ENCODE measurements around the gene NOC3L. TPM values are rescaled to one million over a fixed set of nuclear protein-coding genes. Genes with fewer than 3 reads are reported as not detected.

Gene NOC3L
- polyA plus RNA-seq, 1 of the 3 experiments (the other 2 are of a cell fraction) = 9.0 TPM

GRCh38 chr10:94307046-94307615, 55.6 kb downstream of the NOC3L start:
- H3K79me2 ChIP-seq (ENCODE audit: insufficient read depth) = no peaks in the 10 kb centered on the region
- POLR2A ChIA-PET = no interaction called here
- no peak overlapping the region for H3K4me2 ChIP-seq

More at GRCh38 chr10:94307046-94307615, 55.6 kb downstream of the NOC3L start:
- Histone ChIP-seq H4K20me1 (ENCODE audit: insufficient read depth) (no peaks in the 10 kb centered on the region), H3K9me3 (no peaks in the 10 kb centered on the region), H3K4me3 (ENCODE audit: low read depth in 2 of 2, low read length in 1 of 2) (no peak overlapping the region), H3K27ac (ENCODE audit: low read depth in 2 of 2, low read length in 1 of 2) (no peak overlapping the region), H2AFZ (ENCODE audit: low read depth) (no peak overlapping the region), H3K9me2 (no peaks in the 10 kb centered on the region), H3K27me3 (ENCODE audit: insufficient read depth) (no peaks in the 10 kb centered on the region), H3K4me1 (ENCODE audit: control insufficient read depth in 1 of 2, insufficient read depth in 2 of 2, low read depth in 1 of 2, low read length in 1 of 2) (no peaks in the 10 kb centered on the region), H3K36me3 (replicated peaks in 1 of 2; ENCODE audit: control insufficient read depth in 1 of 2, insufficient read depth in 2 of 2, low read length in 1 of 2) (no peaks in the 10 kb centered on the region), H3F3A (replicated peaks; ENCODE audit: insufficient read depth) (no peaks in the 10 kb centered on the region), H3K9ac (no peak overlapping the region)
- no peak for DNase-seq
- 64% methylated on average over 5 of the region's 5 CpGs for WGBS (ENCODE audit: low lambda C conversion rate)
- TF ChIP-seq CTCF (IDR thresholded peaks at IDR 0.05) (no peak), GABPA (IDR thresholded peaks at IDR 0.05; ENCODE audit: low read depth) (no peak), MAX (IDR thresholded peaks at IDR 0.05; ENCODE audit: low read depth) (no peak), PBX3 (IDR thresholded peaks at IDR 0.05) (no peak), CHD2 (IDR thresholded peaks at IDR 0.05; ENCODE audit: low read length, partially characterized antibody) (no peak), RAD21 (IDR thresholded peaks at IDR 0.05; ENCODE audit: low read length) (no peak), RFX5 (IDR thresholded peaks at IDR 0.05; ENCODE audit: low read length) (no peak), MEF2A (IDR thresholded peaks at IDR 0.05; ENCODE audit: borderline replicate concordance, low read depth) (no peak), FOSL2 (IDR thresholded peaks at IDR 0.05; ENCODE audit: borderline replicate concordance, low read depth) (no peak)
- TF ChIP-seq, protein P1, sequence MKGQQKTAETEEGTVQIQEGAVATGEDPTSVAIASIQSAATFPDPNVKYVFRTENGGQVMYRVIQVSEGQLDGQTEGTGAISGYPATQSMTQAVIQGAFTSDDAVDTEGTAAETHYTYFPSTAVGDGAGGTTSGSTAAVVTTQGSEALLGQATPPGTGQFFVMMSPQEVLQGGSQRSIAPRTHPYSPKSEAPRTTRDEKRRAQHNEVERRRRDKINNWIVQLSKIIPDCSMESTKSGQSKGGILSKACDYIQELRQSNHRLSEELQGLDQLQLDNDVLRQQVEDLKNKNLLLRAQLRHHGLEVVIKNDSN (IDR thresholded peaks at IDR 0.05; ENCODE audit: borderline replicate concordance, low read depth) = no peak
- TF ChIP-seq, protein P2, sequence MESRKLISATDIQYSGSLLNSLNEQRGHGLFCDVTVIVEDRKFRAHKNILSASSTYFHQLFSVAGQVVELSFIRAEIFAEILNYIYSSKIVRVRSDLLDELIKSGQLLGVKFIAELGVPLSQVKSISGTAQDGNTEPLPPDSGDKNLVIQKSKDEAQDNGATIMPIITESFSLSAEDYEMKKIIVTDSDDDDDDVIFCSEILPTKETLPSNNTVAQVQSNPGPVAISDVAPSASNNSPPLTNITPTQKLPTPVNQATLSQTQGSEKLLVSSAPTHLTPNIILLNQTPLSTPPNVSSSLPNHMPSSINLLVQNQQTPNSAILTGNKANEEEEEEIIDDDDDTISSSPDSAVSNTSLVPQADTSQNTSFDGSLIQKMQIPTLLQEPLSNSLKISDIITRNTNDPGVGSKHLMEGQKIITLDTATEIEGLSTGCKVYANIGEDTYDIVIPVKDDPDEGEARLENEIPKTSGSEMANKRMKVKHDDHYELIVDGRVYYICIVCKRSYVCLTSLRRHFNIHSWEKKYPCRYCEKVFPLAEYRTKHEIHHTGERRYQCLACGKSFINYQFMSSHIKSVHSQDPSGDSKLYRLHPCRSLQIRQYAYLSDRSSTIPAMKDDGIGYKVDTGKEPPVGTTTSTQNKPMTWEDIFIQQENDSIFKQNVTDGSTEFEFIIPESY (IDR thresholded peaks at IDR 0.05; ENCODE audit: borderline replicate concordance, low read depth) = no peak
- CTCF ChIA-PET = interaction anchor here (1.2 to 8.8 kb wide), 3 partner anchors 14 to 386 kb away, joined by 4 to 59 read pairs (median 4); no protein-coding TSS in a partner anchor

Data from SK-N-SH (cell line).